Upper lobe of right lung (tissue), 1 donor: ENCODE results near the gene METTL22. TPM values are rescaled to one million over a fixed set of nuclear protein-coding genes. Genes with fewer than 3 reads are reported as not detected.

Experiments used
- ATAC-seq: fragments of 200-7000 bp; cut with Tn5 transposase; one replicate; pipeline ENCODE4 v1.9.1; 2020; ENCODE audit warnings: mild to moderate bottlenecking, moderate library complexity
- DNase-seq: peaks from one replicate; pipeline ENCODE4 v3.0.0-alpha.2; 2020
- H3K27ac ChIP-seq: fragments of 200-600 bp; one replicate; pipeline ENCODE4 v1.8.0; 2022
- H3K27me3 ChIP-seq: fragments of 200-600 bp; one replicate; pipeline ENCODE4 v1.8.0; 2022; ENCODE audit warnings: mild to moderate bottlenecking
- H3K36me3 ChIP-seq: fragments of 200-600 bp; one replicate; pipeline ENCODE4 v1.8.0; 2022
- H3K4me1 ChIP-seq: fragments of 200-600 bp; one replicate; pipeline ENCODE4 v1.8.0; 2022
- H3K4me3 ChIP-seq: fragments of 200-600 bp; one replicate; pipeline ENCODE4 v1.8.0; 2022; ENCODE audit warnings: mild to moderate bottlenecking
- H3K9me3 ChIP-seq: fragments of 200-600 bp; one replicate; pipeline ENCODE4 v1.8.0; 2022
- CTCF ChIP-seq: fragments of 200-600 bp; IDR thresholded peaks from one replicate; pipeline ENCODE4 v1.8.0; 2022; ENCODE audit warnings: antibody characterized with exemption
- intact Hi-C: fragments of 100-400 bp; cut with DNase I; formaldehyde crosslinking; loops from one replicate; pipeline ENCODE4 v1.11.0; 2022
- total RNA-seq: library from RNA; stranded (reverse); fragmentation: NEBNext Ultra II Directional; extraction: Animal tissue kit (Norgen Biotek cat#: 25700); gene quantifications from one replicate; pipeline ENCODE4 v1.2.1, GENCODE V29; 2021
- donor health status: DM: no; HTN: yes; CAD: no; lungs with severe emphysema.

The METTL22 gene
- total RNA-seq, 1 donor from 2014 or later, result 38.6 TPM

- Histone ChIP-seq H3K9me3 (no peaks in the 10 kb centered on the region), H3K27ac (no peak overlapping the region), H3K4me1 (peaks cover 11% of the 10 kb centered on the region), H3K36me3 (peaks cover 11% of the 10 kb centered on the region), H3K4me3 (no peak overlapping the region), H3K27me3 (no peaks in the 10 kb centered on the region)
- no peak for ATAC-seq
- TF ChIP-seq CTCF, result no peak
- DNase-seq, result no peak
- intact Hi-C loops, result no loop called here
Measured at GRCh38 chr16:8670014-8670560, 48.6 kb downstream of the METTL22 start.

GRCh38 chr16:8673611-8674412, 52.3 kb downstream of the METTL22 start:
- peaks cover 11% of the 10 kb centered on the region for H3K4me1 ChIP-seq
- intact Hi-C loops, result no loop called here
- H3K27ac ChIP-seq, result no peak overlapping the region
- H3K27me3 ChIP-seq, result no peaks in the 10 kb centered on the region
- no peaks in the 10 kb centered on the region for H3K36me3 ChIP-seq
- ATAC-seq (peak; percentile 64), DNase-seq (no peak)
- no peaks in the 10 kb centered on the region for H3K9me3 ChIP-seq
- peak overlapping the region; percentile 77 for H3K4me3 ChIP-seq
- no peak for TF ChIP-seq CTCF

GRCh38 chr16:8674413-8675022, 53.0 kb downstream of the METTL22 start, which contains the start of gene ABAT:
Gene ABAT (plus strand): TSS chr16:8674617. CDS start chr16:8735740, 61,123 bp downstream.
- intact Hi-C loops, result no loop called here
- peak; percentile 100 for ATAC-seq
- H3K9me3 ChIP-seq, result no peaks in the 10 kb centered on the region
- H3K27me3 ChIP-seq, result no peaks in the 10 kb centered on the region
- peak within 1 kb of the TSS; percentile 77 for H3K4me3 ChIP-seq
- no peaks in the 10 kb centered on the region for H3K36me3 ChIP-seq
- peaks cover 11% of the 10 kb centered on the region for H3K4me1 ChIP-seq
- no peak within 1 kb of the TSS for H3K27ac ChIP-seq
- no peak for TF ChIP-seq CTCF
- DNase-seq, result peak; percentile 94

- Histone ChIP-seq H3K4me3 (peak overlapping the region; percentile 77), H3K27me3 (no peaks in the 10 kb centered on the region), H3K9me3 (no peaks in the 10 kb centered on the region), H3K4me1 (peaks cover 11% of the 10 kb centered on the region), H3K36me3 (no peaks in the 10 kb centered on the region), H3K27ac (no peak overlapping the region)
- DNase-seq (no peak), ATAC-seq (no peak)
- no peak for TF ChIP-seq CTCF
- intact Hi-C loops, result no loop called here
Measured at GRCh38 chr16:8675183-8676159, 54.0 kb downstream of the METTL22 start.

GRCh38 chr16:8676160-8676547, 54.7 kb downstream of the METTL22 start:
- TF ChIP-seq CTCF, result no peak
- Histone ChIP-seq H3K9me3 (no peaks in the 10 kb centered on the region), H3K27ac (no peak overlapping the region), H3K4me1 (peaks cover 11% of the 10 kb centered on the region), H3K36me3 (no peaks in the 10 kb centered on the region), H3K27me3 (no peaks in the 10 kb centered on the region), H3K4me3 (no peak overlapping the region)
- no peak for DNase-seq
- intact Hi-C loops, result no loop called here
- no peak for ATAC-seq
